IMR-90 (cell line): ENCODE measurements around the gene ADM. TPM values are rescaled to one million over a fixed set of nuclear protein-coding genes. Genes with fewer than 3 reads are reported as not detected.

Experiments used
- ATAC-seq: fragments of 200-7000 bp; cut with Tn5 transposase; 2 replicates; pipeline ENCODE4 v1.9.1; 2020; ENCODE audit warnings: low read depth, mild to moderate bottlenecking, moderate library complexity
- BruUV-seq: library from RNA; stranded (reverse); fragments of 400-500 nt; replicated peaks from 2 replicates; lab custom pipeline; 2021; lab: Mats Ljungman, UMichigan
- CTCF ChIA-PET: fragments of 300-600 bp; formaldehyde crosslinking; extraction: SDS; loops from one replicate; lab custom pipeline; 2021; ENCODE audit warnings: antibody characterized with exemption; lab: Yijun Ruan, JAX
- POLR2A ChIA-PET: fragments of 300-600 bp; sonication (Branson Sonifier 250); formaldehyde crosslinking; loops from one replicate; lab custom pipeline; 2022; ENCODE audit warnings: antibody characterized with exemption; ENCODE audit not compliant: unreplicated experiment; lab: Charles Lee
- DNase-seq: peaks from one replicate; pipeline ENCODE4 v3.0.0; 2013
- H2AFZ ChIP-seq: replicated peaks from 2 replicates; pipeline ENCODE3; 2013; ENCODE audit warnings: low read length, mild to moderate bottlenecking; ENCODE audit not compliant: poor library complexity
- H2AK5ac ChIP-seq: 2 replicates; pipeline ENCODE4 v1.6.1; 2013; ENCODE audit warnings: low read depth, low read length, inconsistent platforms
- H2AK9ac ChIP-seq: replicated peaks from 2 replicates; pipeline ENCODE3; 2013; ENCODE audit warnings: mild to moderate bottlenecking, low read depth, low read length, moderate library complexity; ENCODE audit not compliant: poor library complexity
- H2BK120ac ChIP-seq: 2 replicates; pipeline ENCODE4 v1.6.1; 2013; ENCODE audit warnings: low read depth, low read length, inconsistent platforms
- H2BK15ac ChIP-seq: 3 replicates; pipeline ENCODE4 v1.6.1; 2013; ENCODE audit warnings: low read depth, low read length, inconsistent platforms
- H2BK20ac ChIP-seq: 2 replicates; pipeline ENCODE4 v1.6.1; 2013; ENCODE audit warnings: low read depth, mild to moderate bottlenecking, inconsistent platforms, low read length, moderate library complexity
- H2BK5ac ChIP-seq: 2 replicates; pipeline ENCODE4 v1.6.1; 2013; ENCODE audit warnings: mild to moderate bottlenecking, low read depth, low read length, inconsistent platforms; ENCODE audit not compliant: poor library complexity, severe bottlenecking
- H3K14ac ChIP-seq: replicated peaks from 2 replicates; pipeline ENCODE4 v1.6.1; 2013; ENCODE audit warnings: low read depth, low read length, inconsistent platforms
- H3K18ac ChIP-seq: 2 replicates; pipeline ENCODE4 v1.6.1; 2013; ENCODE audit warnings: low read depth, low read length, control low read depth
- H3K23ac ChIP-seq: 2 replicates; pipeline ENCODE4 v1.6.1; 2013; ENCODE audit warnings: low read depth, low read length, inconsistent platforms
- H3K27ac ChIP-seq: 2 replicates; pipeline ENCODE4 v1.5.1; 2013; ENCODE audit warnings: mild to moderate bottlenecking, control low read depth, low read length; ENCODE audit not compliant: insufficient read depth
- H3K27me3 ChIP-seq: 2 replicates; pipeline ENCODE4 v1.6.1; 2013; ENCODE audit warnings: low read length; ENCODE audit not compliant: control insufficient read depth, insufficient read depth
- H3K36me3 ChIP-seq: 2 replicates; pipeline ENCODE4 v1.6.1; 2013; ENCODE audit warnings: low read length, mixed read lengths; ENCODE audit not compliant: control insufficient read depth, insufficient read depth
- H3K4ac ChIP-seq: 2 replicates; pipeline ENCODE4 v1.6.1; 2013; ENCODE audit warnings: low read depth, low read length, inconsistent platforms
- H3K4me1 ChIP-seq: 2 replicates; pipeline ENCODE4 v1.6.1; 2013; ENCODE audit warnings: low read length, mixed read lengths; ENCODE audit not compliant: control insufficient read depth, insufficient read depth
- H3K4me2 ChIP-seq: 2 replicates; pipeline ENCODE4 v1.6.1; 2013; ENCODE audit warnings: low read depth, mild to moderate bottlenecking, control low read depth, low read length, moderate library complexity
- H3K4me3 ChIP-seq: 2 replicates; pipeline ENCODE4 v1.5.1; 2013; ENCODE audit warnings: low read depth, mild to moderate bottlenecking, control low read depth, low read length, moderate library complexity; ENCODE audit not compliant: insufficient read depth
- H3K56ac ChIP-seq: 2 replicates; pipeline ENCODE4 v1.6.1; 2013; ENCODE audit warnings: low read length, inconsistent platforms; ENCODE audit not compliant: insufficient read depth; ENCODE audit errors: extremely low read depth
- H3K79me1 ChIP-seq, 2 experiments: 2 replicates each; pipeline ENCODE4 v1.6.1; 2013; ENCODE audit warnings: low read length in 2 of 2, inconsistent platforms in 1 of 2, low read depth in 1 of 2
- H3K9ac ChIP-seq: 2 replicates; pipeline ENCODE4 v1.6.1; 2013; ENCODE audit warnings: low read depth, low read length, control low read depth
- H3K9me1 ChIP-seq: 2 replicates; pipeline ENCODE4 v1.6.1; 2013; ENCODE audit warnings: low read length, inconsistent platforms; ENCODE audit not compliant: insufficient read depth
- H3K9me3 ChIP-seq: 2 replicates; pipeline ENCODE4 v1.6.1; 2013; ENCODE audit warnings: low read length; ENCODE audit not compliant: control insufficient read depth, insufficient read depth
- H4K20me1 ChIP-seq: 2 replicates; pipeline ENCODE4 v1.6.1; 2013; ENCODE audit warnings: low read length, inconsistent platforms; ENCODE audit not compliant: insufficient read depth
- H4K5ac ChIP-seq: 2 replicates; pipeline ENCODE4 v1.6.1; 2013; ENCODE audit warnings: mild to moderate bottlenecking, low read depth, low read length, control low read depth
- H4K8ac ChIP-seq, 2 experiments: 2 replicates each; pipeline ENCODE4 v1.6.1; 2013; ENCODE audit warnings: low read depth in 2 of 2, low read length in 2 of 2, control low read depth in 1 of 2, inconsistent platforms in 1 of 2
- H4K91ac ChIP-seq: 2 replicates; pipeline ENCODE4 v1.6.1; 2013; ENCODE audit warnings: low read depth, low read length, inconsistent platforms; ENCODE audit not compliant: insufficient read depth
- BHLHE40 ChIP-seq: fragments of 150-350 bp; IDR thresholded peaks from 2 replicates; pipeline ENCODE4 v1.6.1; 2016; ENCODE audit warnings: mild to moderate bottlenecking, low read depth, low read length
- CEBPB ChIP-seq: IDR thresholded peaks from 2 replicates; pipeline ENCODE4 v1.6.1; 2012; ENCODE audit warnings: low read depth, low read length, improper control_type of control experiment
- CHD1 ChIP-seq: IDR thresholded peaks from 2 replicates; pipeline ENCODE4 v1.6.1; 2012; ENCODE audit warnings: low read depth, low read length, improper control_type of control experiment
- CTCF ChIP-seq: conservative IDR thresholded peaks from 2 replicates; pipeline ENCODE4 v1.5.1; 2012; ENCODE audit warnings: mild to moderate bottlenecking, low read depth, low read length, improper control_type of control experiment
- FOS ChIP-seq: fragments of 150-350 bp; IDR thresholded peaks from 2 replicates; pipeline ENCODE4 v1.6.1; 2016; ENCODE audit warnings: low read depth, low read length
- MAFK ChIP-seq: IDR thresholded peaks from 2 replicates; pipeline ENCODE4 v1.6.1; 2012; ENCODE audit warnings: low read depth, low read length, improper control_type of control experiment
- MAZ ChIP-seq: IDR thresholded peaks from 2 replicates; pipeline ENCODE4 v1.6.1; 2012; ENCODE audit warnings: low read depth, mild to moderate bottlenecking, low read length, improper control_type of control experiment, moderate library complexity, borderline replicate concordance
- MXI1 ChIP-seq: IDR thresholded peaks from 2 replicates; pipeline ENCODE4 v1.6.1; 2012; ENCODE audit warnings: low read depth, mild to moderate bottlenecking, low read length, moderate library complexity, borderline replicate concordance
- NFE2L2 ChIP-seq: fragments of 150-350 bp; IDR thresholded peaks from 2 replicates; pipeline ENCODE4 v1.6.1; 2016; ENCODE audit warnings: low read depth, mild to moderate bottlenecking, low read length
- POLR2A ChIP-seq: IDR thresholded peaks from 2 replicates; pipeline ENCODE4 v1.6.1; 2012; ENCODE audit warnings: mild to moderate bottlenecking, low read depth, low read length
- RAD21 ChIP-seq: IDR thresholded peaks from 2 replicates; pipeline ENCODE4 v1.6.1; 2012; ENCODE audit warnings: low read length, improper control_type of control experiment
- RCOR1 ChIP-seq: IDR thresholded peaks from 2 replicates; pipeline ENCODE4 v1.6.1; 2012; ENCODE audit warnings: mild to moderate bottlenecking, low read length, improper control_type of control experiment; ENCODE audit not compliant: insufficient replicate concordance
- RFX5 ChIP-seq: IDR thresholded peaks from 2 replicates; pipeline ENCODE4 v1.8.0; 2012; ENCODE audit warnings: low read depth, mild to moderate bottlenecking, low read length, moderate library complexity
- SMC3 ChIP-seq: fragments of 150-350 bp; IDR thresholded peaks from 2 replicates; pipeline ENCODE4 v1.6.1; 2016; ENCODE audit warnings: low read depth, mild to moderate bottlenecking, antibody characterized with exemption, low read length, moderate library complexity
- WGBS, 2 experiments: methylation state at CpG; one replicate each; pipeline versions ENCODE4 v1.1.5 to v1.1.7; 2013; ENCODE audit warnings: missing lambda C conversion rate in 2 of 2; ENCODE audit not compliant: insufficient read length in 1 of 2; ENCODE audit errors: extremely low coverage in 2 of 2; 5-methylcytosine and 5-hydroxymethylcytosine counted together
- dilution Hi-C: fragments of 300-500 bp; cut with HindIII; formaldehyde crosslinking; loops from one replicate; pipeline ENCODE4 v1.14.3; 2018; ENCODE audit warnings: low sequenced_read_pairs; ENCODE audit not compliant: unreplicated experiment
- in situ Hi-C: fragments of 300-500 bp; cut with MboI; formaldehyde crosslinking; loops from 3 replicates; pipeline ENCODE4 v1.14.3; 2019; ENCODE audit warnings: low sequenced_read_pairs, inconsistent platforms, mixed read lengths
- intact Hi-C: fragments of 100-400 bp; cut with micrococcal nuclease; formaldehyde crosslinking; loops from 2 replicates; pipeline ENCODE4 v1.10.0; 2022
- polyA plus RNA-seq, 3 experiments: library from polyadenylated mRNA; depleted of rRNA; stranded (reverse); fragments of >200 nt; gene quantifications; 2 replicates each; pipeline ENCODE4 v1.2.3, GENCODE V29; 2012; ENCODE audit warnings: low replicate concordance in 1 of 3
- total RNA-seq: library from RNA; depleted of rRNA; stranded (reverse); fragments of >200 nt; gene quantifications from 2 replicates; pipeline ENCODE4 v1.2.3, GENCODE V29; 2012
- TF ChIP-seq, protein P1 (sequence below): fragments of 150-350 bp; IDR thresholded peaks from 2 replicates; pipeline ENCODE4 v1.6.1; 2017; ENCODE audit warnings: mild to moderate bottlenecking, antibody characterized with exemption, low read length, low read depth
- TF ChIP-seq, protein P2 (sequence below): fragments of 150-350 bp; IDR thresholded peaks from 2 replicates; pipeline ENCODE4 v1.6.1; 2016; ENCODE audit warnings: low read depth, mild to moderate bottlenecking, low read length, moderate library complexity, borderline replicate concordance

The ADM gene
- total and polyA plus RNA-seq, 2 of the 4 experiments (the other 2 are of a cell fraction), result 357 to 559 TPM

DNA sequence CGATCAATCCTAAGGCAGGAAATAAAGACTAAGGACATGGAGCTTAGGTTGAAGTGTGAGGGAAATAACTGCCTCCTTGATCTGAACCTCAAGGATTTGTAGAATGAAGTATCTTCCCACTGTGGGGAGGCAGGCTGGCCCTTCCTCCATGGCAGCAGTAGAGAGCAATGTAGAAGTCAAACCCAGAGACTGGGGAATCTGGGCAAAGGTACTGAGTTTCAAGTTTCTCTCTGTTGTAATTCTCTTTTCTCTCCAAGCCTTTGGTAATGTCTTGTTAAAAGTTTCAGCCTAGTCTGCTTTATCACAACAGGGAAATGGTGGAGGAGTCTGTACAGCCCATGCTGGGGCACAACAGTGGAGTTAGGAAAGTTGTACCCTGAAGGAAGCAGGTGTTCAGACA, 49.5 kb downstream of the ADM start:
- POLR2A ChIA-PET, result no interaction called here
- TF ChIP-seq, protein P1, sequence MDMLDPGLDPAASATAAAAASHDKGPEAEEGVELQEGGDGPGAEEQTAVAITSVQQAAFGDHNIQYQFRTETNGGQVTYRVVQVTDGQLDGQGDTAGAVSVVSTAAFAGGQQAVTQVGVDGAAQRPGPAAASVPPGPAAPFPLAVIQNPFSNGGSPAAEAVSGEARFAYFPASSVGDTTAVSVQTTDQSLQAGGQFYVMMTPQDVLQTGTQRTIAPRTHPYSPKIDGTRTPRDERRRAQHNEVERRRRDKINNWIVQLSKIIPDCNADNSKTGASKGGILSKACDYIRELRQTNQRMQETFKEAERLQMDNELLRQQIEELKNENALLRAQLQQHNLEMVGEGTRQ, result no peak
- TF ChIP-seq POLR2A (no peak), MAZ (no peak), NFE2L2 (no peak), CTCF (no peak), MAFK (no peak), BHLHE40 (no peak), RFX5 (no peak), RAD21 (no peak), CEBPB (no peak), SMC3 (no peak), FOS (no peak), MXI1 (no peak), RCOR1 (no peak), CHD1 (no peak)
- TF ChIP-seq, protein P2, sequence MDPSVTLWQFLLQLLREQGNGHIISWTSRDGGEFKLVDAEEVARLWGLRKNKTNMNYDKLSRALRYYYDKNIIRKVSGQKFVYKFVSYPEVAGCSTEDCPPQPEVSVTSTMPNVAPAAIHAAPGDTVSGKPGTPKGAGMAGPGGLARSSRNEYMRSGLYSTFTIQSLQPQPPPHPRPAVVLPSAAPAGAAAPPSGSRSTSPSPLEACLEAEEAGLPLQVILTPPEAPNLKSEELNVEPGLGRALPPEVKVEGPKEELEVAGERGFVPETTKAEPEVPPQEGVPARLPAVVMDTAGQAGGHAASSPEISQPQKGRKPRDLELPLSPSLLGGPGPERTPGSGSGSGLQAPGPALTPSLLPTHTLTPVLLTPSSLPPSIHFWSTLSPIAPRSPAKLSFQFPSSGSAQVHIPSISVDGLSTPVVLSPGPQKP, result no peak
- H2BK5ac ChIP-seq, result no peak overlapping the region

More for the DNA sequence above, 49.5 kb downstream of the ADM start:
- Histone ChIP-seq H2BK20ac (peak overlapping the region; percentile 54; the same call in 1 of the 2 replicates), H3K4ac (peak overlapping the region; percentile 36; the same call in 1 of the 2 replicates), H3K9me3 (no peaks in the 10 kb centered on the region), H2BK120ac (peak overlapping the region; percentile 49; the same call in 1 of the 2 replicates), H2AFZ (no peak overlapping the region), H3K9me1 (peaks cover 8% of the 10 kb centered on the region), H4K91ac (no peak overlapping the region), H2AK5ac (peak overlapping the region; percentile 65), H3K27ac (no peak overlapping the region), H3K23ac (0 out of 2 replicates have a peak overlapping the region, but pooled peaks have one; percentile 29), H3K79me1 (no peaks in the 10 kb centered on the region), H4K8ac (no peak overlapping the region), H3K56ac (no peak overlapping the region; the same call in 1 of the 2 replicates), H2AK9ac (no peak overlapping the region), H2BK15ac (peak overlapping the region; percentile 18; the same call in 1 of the 3 replicates), H4K20me1 (no peaks in the 10 kb centered on the region), H3K4me1 (peaks cover 19% of the 10 kb centered on the region), H3K27me3 (no peaks in the 10 kb centered on the region), H3K14ac (peak overlapping the region; percentile 42; the same call in 1 of the 2 replicates), H3K4me2 (no peak overlapping the region), H3K36me3 (no peaks in the 10 kb centered on the region), H3K9ac (no peak overlapping the region), H3K4me3 (no peak overlapping the region), H3K18ac (peak overlapping the region; percentile 38), H4K5ac (peak overlapping the region; percentile 34; the same call in 1 of the 2 replicates)
- CTCF ChIA-PET, result interaction anchor here (1.6 kb wide), 1 partner anchor 12 kb away, joined by 6 read pairs; no protein-coding TSS in a partner anchor
- intact Hi-C loops, result no loop called here
- BruUV-seq, result no TSS peak
- ATAC-seq (no peak), DNase-seq (no peak)
- WGBS, 2 experiments, result no CpG with 5 or more reads among the region's 1 CpG
- in situ Hi-C loops, result no loop called here
- dilution Hi-C loops, result no loop called here
